ENCODE measurements around the gene EHHADH. TPM values are rescaled to one million over a fixed set of nuclear protein-coding genes. Genes with fewer than 3 reads are reported as not detected.

The EHHADH gene
- total and polyA plus RNA-seq, 2 of the 13 experiments (the other 11 are each of a cell fraction or from before 2014, with no cell fraction given) = 14.5 to 38.9 TPM

DNA sequence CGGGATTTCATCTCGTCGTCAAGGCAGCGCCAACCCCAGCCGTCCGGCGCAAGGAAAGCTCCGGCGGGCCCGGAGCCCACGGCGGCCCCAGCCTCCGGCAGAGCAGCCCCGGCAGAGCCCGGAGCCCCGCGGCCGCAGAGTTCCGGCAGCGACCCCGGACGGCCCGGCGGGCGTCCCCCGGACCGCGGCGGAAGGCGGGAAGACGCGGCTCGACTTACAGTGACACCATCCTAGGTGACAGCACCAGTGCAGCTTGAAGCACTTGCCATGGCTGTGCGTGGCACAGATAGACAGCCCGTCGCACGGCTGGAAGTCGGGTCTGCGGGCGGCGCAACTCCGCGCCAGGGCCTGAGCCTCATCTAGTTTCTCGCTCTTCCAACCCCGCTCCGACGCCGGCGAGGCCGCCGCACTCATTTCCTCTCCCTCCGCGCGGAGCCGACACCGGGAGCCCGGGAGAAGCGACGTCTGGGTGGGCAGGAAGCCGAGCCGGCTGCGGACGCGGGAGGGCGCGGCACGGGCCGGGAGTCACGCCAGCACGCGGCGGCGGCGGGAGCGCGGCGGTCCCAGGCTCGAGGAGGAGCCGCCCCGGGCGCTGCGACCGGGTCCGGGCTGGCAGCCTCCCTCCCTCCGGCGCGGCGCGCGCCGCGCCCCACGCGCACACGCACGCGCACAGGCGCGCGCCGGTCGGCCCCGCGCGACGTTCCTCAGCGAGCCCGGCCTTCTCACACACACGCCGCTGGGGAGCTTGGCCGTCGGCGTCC lies 101.3 kb downstream of the EHHADH start, which contains the start of gene C3orf70 (continued):
- TF ChIP-seq, protein P1, sequence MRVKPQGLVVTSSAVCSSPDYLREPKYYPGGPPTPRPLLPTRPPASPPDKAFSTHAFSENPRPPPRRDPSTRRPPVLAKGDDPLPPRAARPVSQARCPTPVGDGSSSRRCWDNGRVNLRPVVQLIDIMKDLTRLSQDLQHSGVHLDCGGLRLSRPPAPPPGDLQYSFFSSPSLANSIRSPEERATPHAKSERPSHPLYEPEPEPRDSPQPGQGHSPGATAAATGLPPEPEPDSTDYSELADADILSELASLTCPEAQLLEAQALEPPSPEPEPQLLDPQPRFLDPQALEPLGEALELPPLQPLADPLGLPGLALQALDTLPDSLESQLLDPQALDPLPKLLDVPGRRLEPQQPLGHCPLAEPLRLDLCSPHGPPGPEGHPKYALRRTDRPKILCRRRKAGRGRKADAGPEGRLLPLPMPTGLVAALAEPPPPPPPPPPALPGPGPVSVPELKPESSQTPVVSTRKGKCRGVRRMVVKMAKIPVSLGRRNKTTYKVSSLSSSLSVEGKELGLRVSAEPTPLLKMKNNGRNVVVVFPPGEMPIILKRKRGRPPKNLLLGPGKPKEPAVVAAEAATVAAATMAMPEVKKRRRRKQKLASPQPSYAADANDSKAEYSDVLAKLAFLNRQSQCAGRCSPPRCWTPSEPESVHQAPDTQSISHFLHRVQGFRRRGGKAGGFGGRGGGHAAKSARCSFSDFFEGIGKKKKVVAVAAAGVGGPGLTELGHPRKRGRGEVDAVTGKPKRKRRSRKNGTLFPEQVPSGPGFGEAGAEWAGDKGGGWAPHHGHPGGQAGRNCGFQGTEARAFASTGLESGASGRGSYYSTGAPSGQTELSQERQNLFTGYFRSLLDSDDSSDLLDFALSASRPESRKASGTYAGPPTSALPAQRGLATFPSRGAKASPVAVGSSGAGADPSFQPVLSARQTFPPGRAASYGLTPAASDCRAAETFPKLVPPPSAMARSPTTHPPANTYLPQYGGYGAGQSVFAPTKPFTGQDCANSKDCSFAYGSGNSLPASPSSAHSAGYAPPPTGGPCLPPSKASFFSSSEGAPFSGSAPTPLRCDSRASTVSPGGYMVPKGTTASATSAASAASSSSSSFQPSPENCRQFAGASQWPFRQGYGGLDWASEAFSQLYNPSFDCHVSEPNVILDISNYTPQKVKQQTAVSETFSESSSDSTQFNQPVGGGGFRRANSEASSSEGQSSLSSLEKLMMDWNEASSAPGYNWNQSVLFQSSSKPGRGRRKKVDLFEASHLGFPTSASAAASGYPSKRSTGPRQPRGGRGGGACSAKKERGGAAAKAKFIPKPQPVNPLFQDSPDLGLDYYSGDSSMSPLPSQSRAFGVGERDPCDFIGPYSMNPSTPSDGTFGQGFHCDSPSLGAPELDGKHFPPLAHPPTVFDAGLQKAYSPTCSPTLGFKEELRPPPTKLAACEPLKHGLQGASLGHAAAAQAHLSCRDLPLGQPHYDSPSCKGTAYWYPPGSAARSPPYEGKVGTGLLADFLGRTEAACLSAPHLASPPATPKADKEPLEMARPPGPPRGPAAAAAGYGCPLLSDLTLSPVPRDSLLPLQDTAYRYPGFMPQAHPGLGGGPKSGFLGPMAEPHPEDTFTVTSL (CRISPR knock-in tag; IDR thresholded peaks at IDR 0.05; ENCODE audit: borderline replicate concordance) = no peak
- TF ChIP-seq NCOA1 (CRISPR knock-in tag; IDR thresholded peaks at IDR 0.05) (no peak), ZNF263 (CRISPR knock-in tag; IDR thresholded peaks at IDR 0.05) (peak; percentile 25; the same call in 1 of the 2 replicates), PHF8 (CRISPR knock-in tag; IDR thresholded peaks at IDR 0.05) (no peak; the same call in 1 of the 2 replicates), SOX6 (IDR thresholded peaks at IDR 0.05) (no peak), SOX6 (CRISPR knock-in tag; IDR thresholded peaks at IDR 0.05) (no peak), RFX3 (CRISPR knock-in tag; IDR thresholded peaks at IDR 0.05) (no peak), IKZF1 (IDR thresholded peaks at IDR 0.05) (no peak), PHF5A (CRISPR knock-in tag; IDR thresholded peaks at IDR 0.05; ENCODE audit: low read depth, unreplicated experiment) (no peak), ARNT (IDR thresholded peaks at IDR 0.05) (no peak), KLF15 (CRISPR knock-in tag; IDR thresholded peaks at IDR 0.05; ENCODE audit: borderline replicate concordance) (no peak), RFXANK (CRISPR knock-in tag; IDR thresholded peaks at IDR 0.05) (no peak)
- TF ChIP-seq, protein P2, sequence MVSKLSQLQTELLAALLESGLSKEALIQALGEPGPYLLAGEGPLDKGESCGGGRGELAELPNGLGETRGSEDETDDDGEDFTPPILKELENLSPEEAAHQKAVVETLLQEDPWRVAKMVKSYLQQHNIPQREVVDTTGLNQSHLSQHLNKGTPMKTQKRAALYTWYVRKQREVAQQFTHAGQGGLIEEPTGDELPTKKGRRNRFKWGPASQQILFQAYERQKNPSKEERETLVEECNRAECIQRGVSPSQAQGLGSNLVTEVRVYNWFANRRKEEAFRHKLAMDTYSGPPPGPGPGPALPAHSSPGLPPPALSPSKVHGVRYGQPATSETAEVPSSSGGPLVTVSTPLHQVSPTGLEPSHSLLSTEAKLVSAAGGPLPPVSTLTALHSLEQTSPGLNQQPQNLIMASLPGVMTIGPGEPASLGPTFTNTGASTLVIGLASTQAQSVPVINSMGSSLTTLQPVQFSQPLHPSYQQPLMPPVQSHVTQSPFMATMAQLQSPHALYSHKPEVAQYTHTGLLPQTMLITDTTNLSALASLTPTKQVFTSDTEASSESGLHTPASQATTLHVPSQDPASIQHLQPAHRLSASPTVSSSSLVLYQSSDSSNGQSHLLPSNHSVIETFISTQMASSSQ (IDR thresholded peaks at IDR 0.05; ENCODE audit: low read depth) = no peak
- TF ChIP-seq, protein P2 (CRISPR knock-in tag; IDR thresholded peaks at IDR 0.05; ENCODE audit: borderline replicate concordance) = no peak
- TF ChIP-seq, protein P3, sequence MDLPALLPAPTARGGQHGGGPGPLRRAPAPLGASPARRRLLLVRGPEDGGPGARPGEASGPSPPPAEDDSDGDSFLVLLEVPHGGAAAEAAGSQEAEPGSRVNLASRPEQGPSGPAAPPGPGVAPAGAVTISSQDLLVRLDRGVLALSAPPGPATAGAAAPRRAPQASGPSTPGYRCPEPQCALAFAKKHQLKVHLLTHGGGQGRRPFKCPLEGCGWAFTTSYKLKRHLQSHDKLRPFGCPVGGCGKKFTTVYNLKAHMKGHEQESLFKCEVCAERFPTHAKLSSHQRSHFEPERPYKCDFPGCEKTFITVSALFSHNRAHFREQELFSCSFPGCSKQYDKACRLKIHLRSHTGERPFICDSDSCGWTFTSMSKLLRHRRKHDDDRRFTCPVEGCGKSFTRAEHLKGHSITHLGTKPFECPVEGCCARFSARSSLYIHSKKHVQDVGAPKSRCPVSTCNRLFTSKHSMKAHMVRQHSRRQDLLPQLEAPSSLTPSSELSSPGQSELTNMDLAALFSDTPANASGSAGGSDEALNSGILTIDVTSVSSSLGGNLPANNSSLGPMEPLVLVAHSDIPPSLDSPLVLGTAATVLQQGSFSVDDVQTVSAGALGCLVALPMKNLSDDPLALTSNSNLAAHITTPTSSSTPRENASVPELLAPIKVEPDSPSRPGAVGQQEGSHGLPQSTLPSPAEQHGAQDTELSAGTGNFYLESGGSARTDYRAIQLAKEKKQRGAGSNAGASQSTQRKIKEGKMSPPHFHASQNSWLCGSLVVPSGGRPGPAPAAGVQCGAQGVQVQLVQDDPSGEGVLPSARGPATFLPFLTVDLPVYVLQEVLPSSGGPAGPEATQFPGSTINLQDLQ (CRISPR knock-in tag; IDR thresholded peaks at IDR 0.05) = no peak
